UCSD-AML1 (cell line): ENCODE data around the gene SHH.

ENCODE experiments used
- DNase-seq: peaks from one replicate; lab custom pipeline; 2025; ENCODE audit not compliant: unreplicated experiment; lab: John Stamatoyannopoulos, UW

The SHH gene

DNA sequence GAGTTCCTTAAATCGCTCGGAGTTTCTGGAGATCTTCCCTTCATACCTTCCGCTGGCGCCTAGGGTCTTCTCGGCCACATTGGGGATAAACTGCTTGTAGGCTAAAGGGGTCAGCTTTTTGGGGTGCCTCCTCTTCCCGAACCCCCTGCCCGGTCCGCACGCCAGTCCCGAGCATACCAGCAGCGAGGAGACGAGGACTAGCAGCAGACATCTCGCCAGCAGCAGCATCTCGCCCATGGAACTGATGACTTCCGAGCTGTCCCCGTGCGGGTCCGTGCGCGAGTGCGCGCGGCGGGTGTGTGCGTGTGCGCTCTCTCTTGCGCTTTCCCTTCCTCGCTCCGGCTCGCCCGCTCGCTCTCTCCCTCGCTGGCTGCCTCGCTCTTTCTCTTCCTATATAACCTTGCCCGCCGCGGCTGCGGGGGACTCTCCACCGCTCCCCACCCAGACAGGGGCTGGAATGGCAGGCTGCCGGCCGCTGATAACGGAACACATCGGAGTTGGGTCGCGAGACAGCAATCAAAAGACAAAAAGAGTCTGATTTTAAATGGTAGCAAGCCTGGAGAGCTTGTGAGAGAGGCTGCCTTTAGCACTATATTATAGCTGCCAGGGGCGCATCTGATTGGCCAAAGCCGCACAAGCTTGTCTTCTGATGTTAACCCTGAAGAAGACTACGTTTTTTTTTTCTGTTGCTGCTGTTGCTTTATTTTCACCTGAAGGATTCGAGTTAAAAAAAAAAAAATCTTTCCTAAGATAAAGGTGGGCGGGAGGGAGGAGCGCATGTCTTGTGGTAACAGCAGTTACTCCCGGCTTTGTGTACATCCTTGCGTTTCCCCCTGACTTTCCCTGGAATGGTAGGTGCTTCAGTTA is at the start of gene SHH:
TSS of gene SHH (minus strand) at position 569 of the 867 bp plus-strand sequence. CDS start at position 228, 341 bp downstream.
- no peak for DNase-seq

DNA sequence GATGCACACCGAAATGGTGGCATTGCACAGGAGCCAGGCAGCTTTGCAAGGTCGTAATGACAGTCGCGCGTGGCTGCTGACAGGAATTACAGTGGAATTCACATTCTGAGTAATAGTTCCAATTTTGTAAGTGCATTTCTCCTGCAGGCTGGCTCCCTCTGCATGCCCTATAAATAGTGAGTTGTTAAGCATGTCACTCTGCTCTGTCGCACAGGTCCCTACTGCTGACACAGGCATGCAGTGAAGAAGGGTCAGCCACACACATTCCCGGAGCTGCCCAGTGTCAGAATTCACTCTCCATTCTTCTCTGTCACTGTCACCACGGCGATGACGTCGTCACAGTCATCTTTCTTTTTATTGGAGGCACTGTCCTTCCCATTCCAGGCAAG is 49.2 kb upstream of the SHH start:
- DNase-seq = no peak

- no peak for DNase-seq
Observed at GRCh38 chr7:155860840-155861479, 48.7 kb upstream of the SHH start.

- DNase-seq = no peak
Observed at GRCh38 chr7:155860461-155860839, 48.2 kb upstream of the SHH start.

- no peak for DNase-seq
Observed at GRCh38 chr7:155858521-155859061, 46.3 kb upstream of the SHH start.

- DNase-seq = no peak
Observed at GRCh38 chr7:155857141-155857540, 44.9 kb upstream of the SHH start.

GRCh38 chr7:155856656-155857055 is 44.4 kb upstream of the SHH start:
- no peak for DNase-seq

- DNase-seq = no peak
Observed at GRCh38 chr7:155852426-155853301, 40.4 kb upstream of the SHH start.

DNA sequence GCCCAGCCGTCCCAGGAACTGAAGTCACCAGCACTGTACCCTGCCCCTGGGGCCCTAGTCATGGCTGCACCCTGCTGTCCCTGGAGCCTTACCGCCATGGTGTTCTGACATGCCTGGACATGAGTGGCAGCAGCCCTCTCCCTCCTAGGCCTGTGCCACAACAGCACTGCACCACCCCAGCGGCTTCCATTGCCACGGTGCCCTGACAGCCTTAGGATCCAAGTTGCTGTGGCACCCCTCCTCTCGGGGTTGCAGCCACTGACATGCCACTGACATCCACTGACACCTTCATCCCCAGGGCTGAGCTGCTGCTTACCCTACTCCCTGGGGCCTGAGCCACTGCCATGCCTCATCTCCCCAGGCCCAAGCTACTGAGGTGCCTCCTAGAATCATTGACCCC is 39.6 kb upstream of the SHH start:
- DNase-seq = no peak

DNA sequence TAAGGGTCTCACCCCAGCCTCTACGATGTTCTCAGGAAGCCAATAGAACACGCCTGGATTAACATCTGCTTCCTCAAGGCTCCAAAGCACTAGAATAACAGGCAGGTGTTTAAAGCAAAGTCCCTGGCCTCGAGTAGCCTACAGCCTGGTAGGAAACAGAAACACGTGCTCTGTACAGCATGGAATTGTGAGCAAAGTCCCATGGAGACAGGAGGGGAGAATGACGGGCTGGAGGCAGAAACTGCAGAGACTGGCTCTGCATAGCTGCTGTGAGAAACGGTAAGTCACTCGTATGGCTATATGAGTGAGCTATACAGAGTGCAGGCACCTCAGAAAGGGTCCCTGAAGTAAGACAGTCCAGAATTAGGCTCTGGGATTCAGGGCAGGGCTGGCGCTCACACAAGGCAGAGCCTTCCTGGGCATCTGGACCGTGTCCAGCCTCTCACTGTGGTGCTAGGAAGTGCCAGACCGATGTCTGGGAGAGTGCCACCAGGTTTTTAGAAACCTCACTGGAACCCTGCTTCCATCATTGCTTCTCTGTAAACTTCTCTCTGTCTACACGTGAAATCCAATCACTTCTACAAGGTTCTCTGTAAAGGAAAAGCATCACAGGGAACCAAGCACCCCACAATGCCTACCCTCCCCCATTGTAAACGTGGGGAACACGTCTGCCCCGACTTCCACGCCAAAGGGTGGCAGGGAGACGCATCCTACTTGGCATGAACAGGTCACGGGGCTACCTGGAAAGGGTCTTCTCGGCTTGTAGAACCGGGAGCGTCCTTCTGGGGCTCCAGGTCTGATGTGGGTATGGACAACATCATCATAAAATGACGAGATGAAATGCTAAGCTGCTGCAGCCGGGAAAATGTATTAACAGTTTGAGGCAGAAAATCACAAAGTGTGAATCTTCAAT is 38.8 kb upstream of the SHH start:
- no peak for DNase-seq

GRCh38 chr7:155850001-155850436 is 37.8 kb upstream of the SHH start:
- DNase-seq = no peak

DNA sequence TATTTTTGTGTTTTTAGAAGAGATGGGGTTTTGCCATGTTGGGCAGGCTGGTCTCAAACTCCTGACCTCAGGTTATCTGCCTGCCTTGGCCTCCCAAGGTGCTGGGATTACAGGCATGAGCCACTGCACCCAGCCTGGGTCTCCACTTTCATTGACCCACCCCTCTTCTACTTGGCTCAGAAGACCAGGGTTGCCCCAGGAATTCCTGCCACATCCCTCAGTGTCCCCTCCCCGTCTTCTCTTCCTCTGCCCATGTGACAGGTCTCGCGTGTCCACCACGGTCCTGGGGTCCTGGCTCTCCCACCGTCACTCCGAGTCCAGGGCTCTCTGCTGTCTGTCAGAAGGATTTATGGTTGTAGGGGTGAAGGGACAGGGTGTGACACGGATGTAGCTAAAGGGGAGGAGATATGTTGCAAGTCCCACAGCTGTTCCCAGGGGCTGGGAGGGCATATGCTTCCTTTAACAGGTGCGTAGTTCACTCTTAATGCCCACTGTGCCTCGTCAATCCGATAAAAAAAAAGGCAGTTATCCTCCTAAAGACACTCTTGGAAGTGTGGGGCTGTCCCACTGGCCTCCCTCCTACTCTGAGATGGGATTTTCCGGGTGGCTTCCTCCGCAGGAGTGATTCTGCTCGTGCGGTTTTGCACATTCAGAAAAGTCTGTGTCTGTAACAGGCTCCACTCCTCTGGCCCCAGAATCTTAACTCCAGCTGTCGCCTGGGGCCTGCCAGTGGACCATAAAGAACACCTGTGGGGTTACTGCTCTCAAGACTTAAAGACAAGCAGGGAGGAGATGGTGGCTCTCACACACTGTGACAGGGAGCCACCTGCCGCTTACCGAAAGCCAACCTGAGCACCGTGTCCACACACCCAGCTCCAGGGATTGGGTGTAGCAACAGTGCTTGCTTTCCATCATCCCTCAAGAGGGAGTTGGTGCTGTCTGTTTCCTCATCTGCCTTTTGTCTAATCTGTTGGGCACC is 36.7 kb upstream of the SHH start:
- no peak for DNase-seq

GRCh38 chr7:155847821-155848435 is 35.7 kb upstream of the SHH start:
- DNase-seq = no peak

- DNase-seq = no peak
Observed at GRCh38 chr7:155846936-155847335, 34.7 kb upstream of the SHH start.

- no peak for DNase-seq
Observed at GRCh38 chr7:155846156-155846555, 33.9 kb upstream of the SHH start.

DNA sequence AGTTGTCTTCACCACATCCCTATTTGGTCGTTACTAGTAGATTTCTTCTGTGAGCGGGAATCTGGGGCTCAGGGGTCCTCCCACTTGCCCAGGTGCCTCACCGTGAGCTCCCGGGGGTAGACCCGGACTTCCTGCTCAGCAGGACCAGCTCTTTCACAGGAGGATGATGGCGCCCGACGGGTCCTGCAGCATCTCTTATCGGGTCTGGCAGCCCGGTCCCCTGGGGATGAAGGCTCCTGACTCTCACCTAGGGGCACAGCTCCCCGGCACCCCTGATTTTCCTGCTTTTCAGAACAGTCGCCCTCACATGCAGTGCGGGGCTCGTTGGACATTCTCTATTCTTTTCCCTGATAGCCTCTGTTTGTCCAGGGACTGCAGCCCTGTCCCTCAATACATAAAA is 33.0 kb upstream of the SHH start:
- DNase-seq = no peak

- no peak for DNase-seq
Observed at GRCh38 chr7:155844526-155844925, 32.3 kb upstream of the SHH start.

- DNase-seq = no peak
Observed at GRCh38 chr7:155844019-155844453, 31.8 kb upstream of the SHH start.
